Stimulated activated CD8-positive, alpha-beta memory T cell treated with anti-CD3 and anti-CD28 coated beads, Interleukin-15, amount 100 ng/mL, for 1 hour (primary cell): ENCODE data around the gene ACADVL.

Experiments used
- DNase-seq: peaks from one replicate; pipeline ENCODE4 v3.0.0-alpha.2; 2020; ENCODE audit warnings: low read depth

The ACADVL gene

GRCh38 chr17:7191571-7192270 is 28.0 kb upstream of the ACADVL start:
- DNase-seq = no peak

- DNase-seq = no peak
These were observed 27.3 kb upstream of the ACADVL start for GRCh38 chr17:7192271-7192937.

GRCh38 chr17:7195971-7196370 is 23.8 kb upstream of the ACADVL start:
- no peak for DNase-seq

- no peak for DNase-seq
These were observed 22.9 kb upstream of the ACADVL start for GRCh38 chr17:7196651-7197401.

GRCh38 chr17:7203391-7203790 is 16.3 kb upstream of the ACADVL start:
- DNase-seq = no peak

- DNase-seq = no peak
These were observed 15.4 kb upstream of the ACADVL start for GRCh38 chr17:7204336-7204735.

GRCh38 chr17:7204828-7205461 is 14.8 kb upstream of the ACADVL start:
- DNase-seq = peak; percentile 91

GRCh38 chr17:7205561-7205960 is 14.2 kb upstream of the ACADVL start:
- no peak for DNase-seq

- no peak for DNase-seq
These were observed 12.4 kb upstream of the ACADVL start for GRCh38 chr17:7207120-7208001.

GRCh38 chr17:7208027-7208571 is 11.6 kb upstream of the ACADVL start:
- DNase-seq = no peak

GRCh38 chr17:7208754-7209460 is 10.8 kb upstream of the ACADVL start:
- no peak for DNase-seq

- DNase-seq = no peak
These were observed 8.1 kb upstream of the ACADVL start for GRCh38 chr17:7211491-7212273.

GRCh38 chr17:7213895-7214299 is 5.8 kb upstream of the ACADVL start:
- no peak for DNase-seq

- DNase-seq = peak; percentile 99
These were observed 5.2 kb upstream of the ACADVL start for GRCh38 chr17:7214300-7215135.

- no peak for DNase-seq
These were observed 4.6 kb upstream of the ACADVL start for GRCh38 chr17:7215136-7215638.

- no peak for DNase-seq
These were observed 4.0 kb upstream of the ACADVL start for GRCh38 chr17:7215652-7216180.

GRCh38 chr17:7216242-7217112 is 3.3 kb upstream of the ACADVL start:
- DNase-seq = no peak
